Upper lobe of left lung (tissue), 6 donors: ENCODE measurements around the gene IFNL3. TPM values are rescaled to one million over a fixed set of nuclear protein-coding genes. Genes with fewer than 3 reads are reported as not detected.

ENCODE experiments used
- ATAC-seq, 2 donors: fragments of 200-7000 bp; cut with Tn5 transposase; one replicate each; pipeline ENCODE4 v1.9.1; 2022; ENCODE audit warnings: mild to moderate bottlenecking in 2 of 2, moderate library complexity in 2 of 2; ENCODE audit not compliant: low FRiP score in 2 of 2
- DNase-seq, 2 donors: peaks; one replicate each; pipeline ENCODE4 v3.0.0-alpha.2; 2019 to 2020
- H3K27ac ChIP-seq, 4 donors: fragments of 200-600 bp; sonication (generic); one replicate each; pipeline ENCODE4 v1.5.1; 2016 to 2019
- H3K27me3 ChIP-seq, 4 donors: fragments of 200-600 bp; sonication (generic); one replicate each; pipeline ENCODE4 v1.5.1; 2017 to 2019
- H3K36me3 ChIP-seq, 4 donors: fragments of 200-600 bp; sonication (generic); one replicate each; pipeline ENCODE4 v1.5.1; 2016 to 2019
- H3K4me1 ChIP-seq, 4 donors: fragments of 200-600 bp; sonication (generic); one replicate each; pipeline ENCODE4 v1.5.1; 2018 to 2019
- H3K4me3 ChIP-seq, 4 donors: fragments of 200-600 bp; sonication (generic); one replicate each; pipeline ENCODE4 v1.5.1; 2017 to 2019; ENCODE audit warnings: mild to moderate bottlenecking in 2 of 4, moderate library complexity in 1 of 4
- H3K9me3 ChIP-seq, 4 donors: fragments of 200-600 bp; sonication (generic); one replicate each; pipeline ENCODE4 v1.5.1; 2018 to 2019
- CTCF ChIP-seq, 6 experiments: fragments of 450-650 bp in 4 of 6; fragments of 200-600 bp in 2 of 6; sonication (generic) in 2 of 6; IDR thresholded peaks; one replicate each; pipeline ENCODE4 v1.5.1; 2016 to 2019; ENCODE audit warnings: antibody characterized with exemption in 6 of 6
- EP300 ChIP-seq, 4 donors: sonication (generic); formaldehyde crosslinking; IDR thresholded peaks; one replicate each; pipeline ENCODE4 v1.5.1; 2017; ENCODE audit warnings: antibody characterized with exemption in 4 of 4, control low read depth in 2 of 4
- POLR2A ChIP-seq, 4 donors: fragments of 450-650 bp; IDR thresholded peaks; one replicate each; pipeline ENCODE4 v1.5.1; 2016 to 2017; ENCODE audit warnings: antibody characterized with exemption in 4 of 4, mild to moderate bottlenecking in 2 of 4
- POLR2AphosphoS5 ChIP-seq, 2 donors: sonication (generic); formaldehyde crosslinking; IDR thresholded peaks; one replicate each; pipeline ENCODE4 v1.5.1; 2017; ENCODE audit warnings: antibody characterized with exemption in 2 of 2
- WGBS, 2 donors: methylation state at CpG; one replicate each; pipeline ENCODE4 v1.1.5; 2017 to 2018; 5-methylcytosine and 5-hydroxymethylcytosine counted together
- total RNA-seq, 6 donors: library from RNA; depleted of rRNA in 4 of 6; stranded (reverse); fragments of >200 nt in 4 of 6; gene quantifications; one replicate each; pipeline versions ENCODE4 v1.1.0 to v1.2.1, GENCODE V29; 2016 to 2021
- donor health status: DM: no; HTN: no; CAD: no; lungs with moderate emphysema.
- donor health status: DM: no; HTN: yes; CAD: no; lungs with severe emphysema.

Gene IFNL3
- total RNA-seq, 6 donors from 2014 or later: not detected

DNA sequence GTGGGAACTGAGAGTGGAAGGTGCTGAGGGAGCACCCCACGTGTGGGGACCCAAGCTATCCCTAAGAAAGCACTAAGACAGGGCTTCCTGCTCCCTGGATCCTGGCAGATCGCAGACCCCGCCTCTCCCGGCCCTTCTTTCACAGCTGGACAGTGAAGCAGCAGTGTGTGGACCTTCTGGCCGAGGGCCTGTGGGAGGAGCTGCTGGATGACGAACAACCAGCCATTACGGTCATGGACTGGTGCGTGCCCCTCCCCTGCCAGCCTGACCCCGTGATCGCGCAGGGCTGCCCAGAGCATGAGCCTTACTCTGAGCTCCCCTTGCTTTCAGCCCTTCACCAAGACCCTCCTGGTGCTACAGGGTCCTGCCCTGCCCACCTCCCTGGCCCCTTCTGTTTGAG lies 45.8 kb downstream of the IFNL3 start:
- DNase-seq (no peak), ATAC-seq (peak in 1 of 2 donors; percentile 60)
- Histone ChIP-seq H3K9me3 (no peaks in the 10 kb centered on the region), H3K4me3 (no peak overlapping the region), H3K27ac (no peak overlapping the region), H3K4me1 (peaks cover 4 to 25% (median 12%) of the 10 kb centered on the region in 4 donors), H3K36me3 (no peaks in the 10 kb centered on the region), H3K27me3 (peaks cover 0 to 26% (median 12%) of the 10 kb centered on the region in 4 donors)
- 38 to 61% methylated on average over 6 to 11 of the region's 11 CpGs for WGBS, 2 donors
- TF ChIP-seq CTCF (IDR thresholded peaks at IDR 0.05) (no peak), EP300 (IDR thresholded peaks at IDR 0.05) (no peak), POLR2AphosphoS5 (IDR thresholded peaks at IDR 0.05) (no peak), POLR2A (IDR thresholded peaks at IDR 0.05) (no peak)

- no peak overlapping the region for H3K27ac ChIP-seq
- 49 to 51% methylated on average over 3 to 5 of the region's 5 CpGs for WGBS, 2 donors
- ATAC-seq (no peak), DNase-seq (no peak)
- no peak overlapping the region for H3K4me3 ChIP-seq
- H3K4me1 ChIP-seq: peaks cover 4 to 21% (median 11%) of the 10 kb centered on the region in 4 donors
- TF ChIP-seq POLR2AphosphoS5 (IDR thresholded peaks at IDR 0.05) (no peak), EP300 (IDR thresholded peaks at IDR 0.05) (no peak), CTCF (IDR thresholded peaks at IDR 0.05) (no peak), POLR2A (IDR thresholded peaks at IDR 0.05) (no peak)
- no peaks in the 10 kb centered on the region for H3K9me3 ChIP-seq
- peaks cover 0 to 26% (median 6%) of the 10 kb centered on the region in 4 donors for H3K27me3 ChIP-seq
- no peaks in the 10 kb centered on the region for H3K36me3 ChIP-seq
Observed at GRCh38 chr19:39197808-39198207, 47.0 kb downstream of the IFNL3 start.

GRCh38 chr19:39196860-39197562 lies 47.8 kb downstream of the IFNL3 start, which contains the start of gene NCCRP1:
NCCRP1 (plus strand) TSS chr19:39196964; CDS start chr19:39196983, 19 bp downstream.
- Histone ChIP-seq H3K36me3 (no peaks in the 10 kb centered on the region), H3K4me3 (peak within 1 kb of the TSS in 2 of 4 donors; percentile 4 to 17), H3K9me3 (no peaks in the 10 kb centered on the region), H3K4me1 (peaks cover 4 to 21% (median 11%) of the 10 kb centered on the region in 4 donors), H3K27me3 (peaks cover 0 to 26% (median 5%) of the 10 kb centered on the region in 4 donors), H3K27ac (no peak within 1 kb of the TSS)
- WGBS, 2 donors: 4 to 7% methylated on average over 28 to 49 of the region's 51 CpGs
- ATAC-seq: no peak
- peak in 1 of 2 donors; percentile 83 for DNase-seq
- TF ChIP-seq CTCF (IDR thresholded peaks at IDR 0.05) (no peak), EP300 (IDR thresholded peaks at IDR 0.05) (no peak), POLR2A (IDR thresholded peaks at IDR 0.05) (no peak), POLR2AphosphoS5 (IDR thresholded peaks at IDR 0.05) (no peak)

DNA sequence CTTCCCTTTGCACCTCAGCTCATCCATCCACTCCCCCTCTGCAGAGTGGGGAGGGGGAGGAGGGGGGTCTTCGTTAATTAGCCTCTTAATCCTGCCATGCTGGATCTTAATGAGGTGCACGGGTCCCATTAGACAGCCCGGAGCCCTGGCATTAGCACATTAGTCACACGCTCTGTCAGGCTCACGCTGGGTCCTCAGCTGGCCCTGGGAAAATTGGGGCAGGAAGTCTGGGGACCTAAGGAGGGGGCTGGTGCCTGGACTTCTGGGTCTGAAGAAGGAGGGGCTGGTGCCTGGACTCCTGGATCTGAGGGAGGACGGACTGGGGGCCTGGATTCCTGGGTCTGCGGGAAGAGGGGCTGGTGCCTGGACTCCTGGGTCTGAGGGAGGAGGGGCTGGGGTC lies 48.5 kb downstream of the IFNL3 start:
- DNase-seq: no peak
- no peak for TF ChIP-seq CTCF (IDR thresholded peaks at IDR 0.05)
- no peak for TF ChIP-seq EP300 (IDR thresholded peaks at IDR 0.05)
- TF ChIP-seq POLR2A (IDR thresholded peaks at IDR 0.05): no peak
- no peak for TF ChIP-seq POLR2AphosphoS5 (IDR thresholded peaks at IDR 0.05)
- no peak overlapping the region for H3K4me3 ChIP-seq
- H3K27me3 ChIP-seq: peaks cover 0 to 26% (median 5%) of the 10 kb centered on the region in 4 donors
- no peaks in the 10 kb centered on the region for H3K36me3 ChIP-seq
- H3K27ac ChIP-seq: no peak overlapping the region
- H3K4me1 ChIP-seq: peaks cover 4 to 21% (median 10%) of the 10 kb centered on the region in 4 donors
- WGBS, 2 donors: 7 to 31% methylated on average over 5 to 7 of the region's 7 CpGs
- no peak for ATAC-seq
- no peaks in the 10 kb centered on the region for H3K9me3 ChIP-seq
